Measurements from ENCODE around the gene AKAP1. TPM values are rescaled to one million over a fixed set of nuclear protein-coding genes. Genes with fewer than 3 reads are reported as not detected.

Gene AKAP1
- polyA plus RNA-seq, 3 donors = 5.6 to 14.6 (median 6.8) TPM

- peaks cover 31% of the 10 kb centered on the region for H3K4me1 Mint-ChIP-seq
- H3K36me3 ChIP-seq (replicated peaks in 1 of 2; ENCODE audit: control insufficient read depth in 1 of 2, insufficient read depth in 2 of 2, low read length in 2 of 2) = no peaks in the 10 kb centered on the region
Observed at GRCh38 chr17:57050306-57050705, 34.7 kb upstream of the AKAP1 start.

GRCh38 chr17:57051886-57052361 is 33.1 kb upstream of the AKAP1 start:
- H3K27me3 Mint-ChIP-seq (ENCODE audit: low read depth in 3 of 3) = peaks cover 9 to 14% (median 10%) of the 10 kb centered on the region in 3 donors
- peaks cover 16% of the 10 kb centered on the region for H3K4me1 Mint-ChIP-seq
- no peak overlapping the region for H3K27ac Mint-ChIP-seq
- no peak overlapping the region for H3K4me3 Mint-ChIP-seq
- Histone ChIP-seq H3K4me2 (replicated peaks; ENCODE audit: extremely low read depth, low read length, poor library complexity, severe bottlenecking) (no peak overlapping the region), H4K20me1 (ENCODE audit: insufficient read depth, low read length) (no peaks in the 10 kb centered on the region), H3K4me3 (replicated peaks in 1 of 3; ENCODE audit: low read depth in 2 of 3, low read length in 3 of 3) (no peak overlapping the region), H3K9me3 (replicated peaks in 1 of 2; ENCODE audit: control insufficient read depth in 1 of 2, insufficient read depth in 1 of 2, low read length in 2 of 2) (no peaks in the 10 kb centered on the region), H3K79me2 (ENCODE audit: insufficient read depth, low read length) (no peaks in the 10 kb centered on the region), H3K36me3 (replicated peaks in 1 of 2; ENCODE audit: control insufficient read depth in 1 of 2, insufficient read depth in 2 of 2, low read length in 2 of 2) (no peaks in the 10 kb centered on the region), H3K4me1 (ENCODE audit: control insufficient read depth in 1 of 2, insufficient read depth in 2 of 2, low read length in 2 of 2) (peaks cover 7 to 8% of the 10 kb centered on the region in 2 donors), H3K27me3 (ENCODE audit: control insufficient read depth in 2 of 2, insufficient read depth in 2 of 2, low read length in 2 of 2) (no peaks in the 10 kb centered on the region), H2AFZ (ENCODE audit: insufficient read depth, low read depth, low read length, poor library complexity, severe bottlenecking) (no peak overlapping the region), H3K9ac (ENCODE audit: insufficient read depth, low read length, poor library complexity, severe bottlenecking) (no peak overlapping the region), H3K27ac (ENCODE audit: low read depth in 1 of 2, low read length in 2 of 2) (no peak overlapping the region)
- DNase-seq = no peak
- intact Hi-C loops (cut with micrococcal nuclease) = no loop called here
- peaks cover 0 to 4% (median 0%) of the 10 kb centered on the region in 7 donors for H3K9me3 Mint-ChIP-seq
- 87% methylated on average over 3 of the region's 5 CpGs for WGBS (ENCODE audit: insufficient coverage)
- TF ChIP-seq CTCF (IDR thresholded peaks at IDR 0.05) = no peak
- H3K36me3 Mint-ChIP-seq = no peaks in the 10 kb centered on the region

More at GRCh38 chr17:57050306-57050705, 34.7 kb upstream of the AKAP1 start:
- Histone ChIP-seq H3K4me2 (replicated peaks; ENCODE audit: extremely low read depth, low read length, poor library complexity, severe bottlenecking) (no peak overlapping the region), H4K20me1 (ENCODE audit: insufficient read depth, low read length) (no peaks in the 10 kb centered on the region), H3K79me2 (ENCODE audit: insufficient read depth, low read length) (no peaks in the 10 kb centered on the region), H3K4me3 (replicated peaks in 1 of 3; ENCODE audit: low read depth in 2 of 3, low read length in 3 of 3) (no peak overlapping the region), H3K9me3 (replicated peaks in 1 of 2; ENCODE audit: control insufficient read depth in 1 of 2, insufficient read depth in 1 of 2, low read length in 2 of 2) (peaks cover 0 to 6% of the 10 kb centered on the region in 2 donors), H3K9ac (ENCODE audit: insufficient read depth, low read length, poor library complexity, severe bottlenecking) (no peak overlapping the region), H2AFZ (ENCODE audit: insufficient read depth, low read depth, low read length, poor library complexity, severe bottlenecking) (no peak overlapping the region), H3K4me1 (ENCODE audit: control insufficient read depth in 1 of 2, insufficient read depth in 2 of 2, low read length in 2 of 2) (peaks cover 22 to 24% of the 10 kb centered on the region in 2 donors), H3K27me3 (ENCODE audit: control insufficient read depth in 2 of 2, insufficient read depth in 2 of 2, low read length in 2 of 2) (peaks cover 3 to 13% of the 10 kb centered on the region in 2 donors), H3K27ac (ENCODE audit: low read depth in 1 of 2, low read length in 2 of 2) (no peak overlapping the region)
- Mint-ChIP-seq H3K27ac (no peak overlapping the region), H3K27me3 (ENCODE audit: low read depth in 3 of 3) (peaks cover 25 to 28% (median 27%) of the 10 kb centered on the region in 3 donors), H3K36me3 (peaks cover 4 to 5% of the 10 kb centered on the region in 2 donors), H3K9me3 (peaks cover 0 to 15% (median 5%) of the 10 kb centered on the region in 7 donors), H3K4me3 (no peak overlapping the region)
- no peak for TF ChIP-seq CTCF (IDR thresholded peaks at IDR 0.05)
- WGBS (ENCODE audit: insufficient coverage) = 94% methylated on average over 4 of the region's 5 CpGs
- intact Hi-C loops (cut with micrococcal nuclease) = no loop called here
- no peak for DNase-seq
